ENCODE results near the gene SPATA45. TPM values are rescaled to one million over a fixed set of nuclear protein-coding genes. Genes with fewer than 3 reads are reported as not detected.
"Not testable (repeated sequence)": the region's sequence is repeated elsewhere in the genome, so short reads cannot be mapped to it uniquely, and the experiment has no call there.

The SPATA45 gene
- total RNA-seq, 4 donors from 2014 or later: not detected

- Histone ChIP-seq H3K36me3 (no peaks in the 10 kb centered on the region), H3K27ac (no peak overlapping the region), H3K4me1 (peaks cover 4 to 39% (median 23%) of the 10 kb centered on the region in 3 donors), H3K4me3 (no peak overlapping the region), H3K9me3 (no peaks in the 10 kb centered on the region), H3K27me3 (no peaks in the 10 kb centered on the region)
- TF ChIP-seq CTCF (IDR thresholded peaks at IDR 0.05): no peak
- TF ChIP-seq POLR2A (IDR thresholded peaks at IDR 0.05): no peak
- WGBS, 2 donors: 93% methylated on average over 14 to 16 of the region's 16 CpGs
- no peak for DNase-seq
- intact Hi-C loops (cut with DNase I): no loop called here
Observed at GRCh38 chr1:212856755-212857154, 9.3 kb upstream of the SPATA45 start.

- DNase-seq: no peak
Observed at GRCh38 chr1:212853658-212854057, 6.2 kb upstream of the SPATA45 start.

DNA sequence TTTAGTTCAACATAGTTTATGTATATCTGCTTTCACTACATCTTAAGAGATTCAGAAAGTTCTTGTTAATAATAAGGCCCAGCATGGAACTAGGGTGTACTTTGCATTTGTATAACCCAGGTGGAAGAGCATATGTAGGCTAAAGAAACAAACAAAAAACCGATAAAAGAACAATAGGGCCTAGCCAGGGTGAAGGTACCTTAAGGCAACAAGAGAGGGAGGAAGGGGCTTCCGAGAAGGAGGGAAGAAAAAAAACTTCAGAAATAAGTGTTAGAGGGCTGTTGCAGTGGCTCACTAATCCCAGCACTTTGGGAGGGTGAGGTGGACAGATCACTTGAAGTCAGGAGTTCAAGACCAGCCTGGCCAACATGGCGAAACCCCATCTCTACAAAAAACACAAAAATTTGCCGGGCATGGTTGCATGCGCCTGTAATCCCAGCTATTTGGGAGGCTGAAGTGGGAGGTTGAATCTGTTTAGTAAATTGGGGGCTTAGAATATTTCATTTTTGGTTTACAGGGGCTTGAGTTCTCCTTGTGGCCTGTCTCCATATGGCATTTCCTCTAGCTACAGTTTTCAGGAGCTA lies 4.7 kb upstream of the SPATA45 start:
- no peak for TF ChIP-seq CTCF (IDR thresholded peaks at IDR 0.05)
- H3K27me3 ChIP-seq: no peaks in the 10 kb centered on the region
- H3K4me1 ChIP-seq: peaks cover 0 to 8% (median 5%) of the 10 kb centered on the region in 3 donors
- 82 to 83% methylated on average over 5 of the region's 5 CpGs for WGBS, 2 donors
- H3K4me3 ChIP-seq: no peak overlapping the region
- DNase-seq: no peak
- H3K9me3 ChIP-seq: no peaks in the 10 kb centered on the region
- intact Hi-C loops (cut with DNase I): no loop called here
- H3K27ac ChIP-seq: no peak overlapping the region
- H3K36me3 ChIP-seq: no peaks in the 10 kb centered on the region

More at GRCh38 chr1:212853658-212854057, 6.2 kb upstream of the SPATA45 start:
- 80 to 92% methylated on average over 5 of the region's 5 CpGs for WGBS, 2 donors
- no peaks in the 10 kb centered on the region for H3K27me3 ChIP-seq
- intact Hi-C loops (cut with DNase I): no loop called here
- no peak overlapping the region for H3K27ac ChIP-seq
- H3K4me1 ChIP-seq: peaks cover under 1 to 13% (median 8%) of the 10 kb centered on the region in 3 donors
- no peaks in the 10 kb centered on the region for H3K36me3 ChIP-seq
- no peak overlapping the region for H3K4me3 ChIP-seq
- H3K9me3 ChIP-seq: no peaks in the 10 kb centered on the region
- TF ChIP-seq POLR2A (IDR thresholded peaks at IDR 0.05) (no peak), CTCF (IDR thresholded peaks at IDR 0.05) (no peak)

DNA sequence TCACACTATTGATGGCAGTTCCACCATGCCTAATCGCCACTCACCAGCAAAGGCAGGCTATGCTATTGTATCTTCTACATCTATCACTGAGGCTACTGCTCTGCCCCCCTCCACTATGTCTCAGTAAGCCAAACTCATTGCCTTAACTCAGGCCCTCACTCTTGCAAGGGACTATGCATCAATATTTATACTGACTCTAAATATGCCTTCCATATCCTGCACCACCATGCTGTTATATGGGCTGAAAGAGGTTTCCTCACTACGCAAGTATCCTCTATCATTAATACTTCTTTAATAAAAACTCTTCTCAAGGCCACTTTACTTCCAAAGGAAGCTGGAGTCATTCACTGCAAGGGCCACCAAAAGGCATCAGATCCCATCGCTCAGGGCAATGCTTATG lies 2.9 kb downstream of the SPATA45 start:
- DNase-seq; H3K4me1 ChIP-seq; H3K4me3 ChIP-seq; H3K9me3 ChIP-seq; intact Hi-C loops (cut with DNase I); H3K36me3 ChIP-seq; H3K27ac ChIP-seq; H3K27me3 ChIP-seq: not testable (repeated sequence)
- 65 to 75% methylated on average over 3 of the region's 3 CpGs for WGBS, 2 donors

GRCh38 chr1:212838145-212838544 lies 9.3 kb downstream of the SPATA45 start:
- H3K27ac ChIP-seq: no peak overlapping the region
- no peak for DNase-seq
- TF ChIP-seq POLR2A (IDR thresholded peaks at IDR 0.05) (no peak), CTCF (IDR thresholded peaks at IDR 0.05) (no peak)
- peaks cover 0 to 5% (median 0%) of the 10 kb centered on the region in 3 donors for H3K4me1 ChIP-seq
- 83 to 91% methylated on average over 5 of the region's 5 CpGs for WGBS, 2 donors
- H3K36me3 ChIP-seq: no peaks in the 10 kb centered on the region
- H3K27me3 ChIP-seq: no peaks in the 10 kb centered on the region
- intact Hi-C loops (cut with DNase I): no loop called here
- no peaks in the 10 kb centered on the region for H3K9me3 ChIP-seq
- no peak overlapping the region for H3K4me3 ChIP-seq

DNA sequence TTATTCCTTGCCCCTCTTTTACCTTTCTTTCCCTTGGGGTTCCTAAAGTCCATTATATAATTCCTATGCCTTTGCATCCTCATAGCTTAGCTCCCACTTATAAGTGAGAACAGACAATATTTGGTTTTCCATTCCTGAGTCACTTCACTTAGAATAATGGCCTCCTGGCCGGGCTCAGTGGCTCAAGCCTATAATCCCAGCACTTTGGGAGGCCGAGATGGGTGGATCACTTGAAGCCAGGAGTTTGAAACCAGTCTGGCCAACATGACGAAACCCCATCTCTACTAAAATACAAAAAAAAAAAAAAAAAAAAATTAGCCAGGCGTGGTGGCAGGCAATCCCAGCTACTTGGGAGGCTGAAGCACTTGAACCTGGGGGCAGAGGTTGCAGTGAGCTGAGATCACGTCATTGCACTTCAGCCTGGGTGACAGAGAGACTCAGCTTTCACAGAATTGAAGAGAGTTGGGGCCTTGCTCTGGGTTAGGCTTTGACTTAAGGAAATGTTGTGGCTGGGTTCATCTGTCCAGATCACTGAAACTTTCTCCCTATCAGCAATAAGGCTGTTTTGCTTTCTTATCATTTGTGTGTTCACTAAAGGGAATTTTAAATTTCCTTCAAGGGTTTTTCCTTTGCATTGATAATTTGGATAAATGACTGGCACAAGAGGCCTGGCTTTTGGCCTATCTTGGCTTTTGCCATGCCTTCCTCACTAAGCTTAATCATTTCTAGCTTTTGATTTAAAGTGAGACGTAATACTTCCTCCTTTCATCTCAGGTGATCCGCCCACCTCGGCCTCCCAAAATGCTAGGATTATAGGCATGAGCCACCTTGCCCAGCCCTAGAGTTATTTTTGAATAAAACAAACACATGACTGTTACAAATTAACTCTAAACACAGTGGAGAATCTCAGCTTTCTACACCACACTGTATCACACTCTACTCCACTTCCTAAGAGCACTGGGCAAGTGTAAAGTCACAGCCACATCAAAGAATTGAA lies 13.9 kb downstream of the SPATA45 start:
- H3K4me1 ChIP-seq; intact Hi-C loops (cut with DNase I); DNase-seq; H3K27me3 ChIP-seq; H3K9me3 ChIP-seq; H3K4me3 ChIP-seq; H3K36me3 ChIP-seq; H3K27ac ChIP-seq: not testable (repeated sequence)
- WGBS, 2 donors: 45 to 52% methylated on average over 6 to 8 of the region's 8 CpGs

All from esophagus squamous epithelium (tissue), 5 donors.